ENCODE measurements around the gene PBRM1. TPM values are rescaled to one million over a fixed set of nuclear protein-coding genes. Genes with fewer than 3 reads are reported as not detected.

The PBRM1 gene
- polyA plus RNA-seq, 1 experiment: 16.5 TPM

DNA sequence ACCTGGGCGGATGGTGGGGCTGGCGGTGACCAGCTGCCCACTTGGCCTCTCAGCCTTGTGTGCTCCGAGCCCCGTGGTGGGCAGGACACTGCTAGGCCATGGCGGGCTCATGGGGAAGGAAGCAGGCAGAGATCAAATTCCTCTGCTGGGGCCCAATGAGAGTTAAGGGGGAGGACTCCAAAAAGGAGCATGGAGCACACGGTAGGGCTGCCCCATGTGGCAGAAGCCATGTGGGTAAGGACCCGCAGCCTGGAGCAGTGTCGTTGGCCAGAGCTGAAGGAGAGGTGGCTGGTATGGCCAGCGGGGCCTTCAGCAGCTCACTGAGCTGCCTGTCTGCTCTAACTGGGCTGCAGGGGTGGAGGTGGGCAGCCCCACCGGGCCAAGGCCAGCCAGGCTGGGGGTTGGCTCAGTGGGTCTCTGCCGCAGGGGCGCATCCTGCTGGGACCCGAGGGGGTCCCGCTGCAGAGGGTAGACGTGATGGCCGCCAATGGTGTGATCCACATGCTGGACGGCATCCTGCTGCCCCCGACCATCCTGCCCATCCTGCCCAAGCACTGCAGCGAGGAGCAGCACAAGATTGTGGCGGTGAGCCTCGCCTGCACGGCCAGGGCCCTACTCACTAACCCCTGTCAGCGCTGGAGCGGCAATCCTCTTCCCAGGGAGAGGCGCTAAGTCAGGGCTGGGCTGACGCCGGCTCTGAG, 179.3 kb downstream of the PBRM1 start:
- ChIA-PET CTCF (no interaction called here), POLR2A (no interaction called here)
- TF ChIP-seq, protein P1, sequence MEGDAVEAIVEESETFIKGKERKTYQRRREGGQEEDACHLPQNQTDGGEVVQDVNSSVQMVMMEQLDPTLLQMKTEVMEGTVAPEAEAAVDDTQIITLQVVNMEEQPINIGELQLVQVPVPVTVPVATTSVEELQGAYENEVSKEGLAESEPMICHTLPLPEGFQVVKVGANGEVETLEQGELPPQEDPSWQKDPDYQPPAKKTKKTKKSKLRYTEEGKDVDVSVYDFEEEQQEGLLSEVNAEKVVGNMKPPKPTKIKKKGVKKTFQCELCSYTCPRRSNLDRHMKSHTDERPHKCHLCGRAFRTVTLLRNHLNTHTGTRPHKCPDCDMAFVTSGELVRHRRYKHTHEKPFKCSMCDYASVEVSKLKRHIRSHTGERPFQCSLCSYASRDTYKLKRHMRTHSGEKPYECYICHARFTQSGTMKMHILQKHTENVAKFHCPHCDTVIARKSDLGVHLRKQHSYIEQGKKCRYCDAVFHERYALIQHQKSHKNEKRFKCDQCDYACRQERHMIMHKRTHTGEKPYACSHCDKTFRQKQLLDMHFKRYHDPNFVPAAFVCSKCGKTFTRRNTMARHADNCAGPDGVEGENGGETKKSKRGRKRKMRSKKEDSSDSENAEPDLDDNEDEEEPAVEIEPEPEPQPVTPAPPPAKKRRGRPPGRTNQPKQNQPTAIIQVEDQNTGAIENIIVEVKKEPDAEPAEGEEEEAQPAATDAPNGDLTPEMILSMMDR (IDR thresholded peaks at IDR 0.05; ENCODE audit: insufficient read depth, low read depth, low read length): no peak
- no peaks in the 10 kb centered on the region for H3K36me3 ChIP-seq (ENCODE audit: control insufficient read depth, insufficient read depth, low read length)
- H3K4me3 ChIP-seq (ENCODE audit: low read depth, low read length): no peak overlapping the region
- H3K27me3 ChIP-seq (ENCODE audit: control insufficient read depth, insufficient read depth, low read length): peaks cover 2% of the 10 kb centered on the region
- no peak for DNase-seq (ENCODE audit: low read depth)

DNA sequence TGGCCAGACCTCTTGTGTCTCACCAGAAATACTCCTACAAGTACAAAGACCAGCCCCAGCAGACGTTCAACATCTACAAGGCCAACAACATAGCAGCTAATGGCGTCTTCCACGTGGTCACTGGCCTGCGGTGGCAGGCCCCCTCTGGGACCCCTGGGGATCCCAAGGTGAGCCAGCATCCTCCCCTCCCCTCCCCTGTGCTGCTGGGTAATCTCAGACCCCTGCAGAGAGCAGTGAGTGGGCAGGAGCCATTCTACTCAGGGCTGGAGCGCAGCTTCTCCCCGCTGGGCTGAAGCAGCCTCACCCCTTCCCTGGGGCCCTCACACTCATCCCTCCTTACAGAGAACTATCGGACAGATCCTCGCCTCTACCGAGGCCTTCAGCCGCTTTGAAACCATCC, 180.7 kb downstream of the PBRM1 start:
- DNase-seq (ENCODE audit: low read depth): no peak
- Histone ChIP-seq H3K4me3 (ENCODE audit: low read depth, low read length) (no peak overlapping the region), H3K27me3 (ENCODE audit: control insufficient read depth, insufficient read depth, low read length) (no peaks in the 10 kb centered on the region; the same call in 1 of the 2 replicates), H3K36me3 (ENCODE audit: control insufficient read depth, insufficient read depth, low read length) (no peaks in the 10 kb centered on the region)
- POLR2A ChIA-PET: no interaction called here
- CTCF ChIA-PET: no interaction called here
- TF ChIP-seq, protein P1 (IDR thresholded peaks at IDR 0.05; ENCODE audit: insufficient read depth, low read depth, low read length): no peak

DNA sequence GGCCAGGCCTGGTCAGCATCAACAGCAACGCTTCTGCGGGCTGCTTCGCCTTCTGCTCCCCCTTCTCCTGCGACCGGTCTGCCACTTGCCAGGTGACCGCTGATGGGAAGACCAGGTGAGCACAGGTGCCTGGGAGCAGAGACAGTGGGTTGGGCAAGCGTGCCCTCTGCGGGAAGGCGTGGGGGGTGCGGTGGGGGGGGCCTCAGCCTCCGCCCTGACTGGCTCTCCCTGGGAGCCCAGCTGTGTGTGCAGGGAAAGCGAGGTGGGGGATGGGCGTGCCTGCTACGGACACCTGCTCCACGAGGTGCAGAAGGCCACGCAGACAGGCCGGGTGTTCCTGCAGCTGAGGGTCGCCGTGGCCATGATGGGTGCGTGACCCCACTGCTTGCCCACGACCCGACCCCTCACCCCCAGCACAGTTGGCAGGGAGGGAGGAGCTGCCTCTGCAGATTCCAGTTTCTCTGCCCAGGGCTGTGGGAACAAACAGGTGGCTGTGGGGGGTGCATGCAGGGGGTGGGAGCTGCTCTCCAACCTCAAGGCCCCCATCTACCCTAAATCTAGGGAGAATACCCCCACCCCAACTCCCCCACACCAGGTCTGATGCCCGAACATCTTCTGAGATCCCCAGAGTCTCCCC, 181.8 kb downstream of the PBRM1 start:
- H3K4me3 ChIP-seq (ENCODE audit: low read depth, low read length): no peak overlapping the region
- H3K27me3 ChIP-seq (ENCODE audit: control insufficient read depth, insufficient read depth, low read length): no peaks in the 10 kb centered on the region
- DNase-seq (ENCODE audit: low read depth): no peak
- TF ChIP-seq, protein P1 (IDR thresholded peaks at IDR 0.05; ENCODE audit: insufficient read depth, low read depth, low read length): no peak
- no peaks in the 10 kb centered on the region for H3K36me3 ChIP-seq (ENCODE audit: control insufficient read depth, insufficient read depth, low read length)
- CTCF ChIA-PET: no interaction called here
- POLR2A ChIA-PET: no interaction called here

DNA sequence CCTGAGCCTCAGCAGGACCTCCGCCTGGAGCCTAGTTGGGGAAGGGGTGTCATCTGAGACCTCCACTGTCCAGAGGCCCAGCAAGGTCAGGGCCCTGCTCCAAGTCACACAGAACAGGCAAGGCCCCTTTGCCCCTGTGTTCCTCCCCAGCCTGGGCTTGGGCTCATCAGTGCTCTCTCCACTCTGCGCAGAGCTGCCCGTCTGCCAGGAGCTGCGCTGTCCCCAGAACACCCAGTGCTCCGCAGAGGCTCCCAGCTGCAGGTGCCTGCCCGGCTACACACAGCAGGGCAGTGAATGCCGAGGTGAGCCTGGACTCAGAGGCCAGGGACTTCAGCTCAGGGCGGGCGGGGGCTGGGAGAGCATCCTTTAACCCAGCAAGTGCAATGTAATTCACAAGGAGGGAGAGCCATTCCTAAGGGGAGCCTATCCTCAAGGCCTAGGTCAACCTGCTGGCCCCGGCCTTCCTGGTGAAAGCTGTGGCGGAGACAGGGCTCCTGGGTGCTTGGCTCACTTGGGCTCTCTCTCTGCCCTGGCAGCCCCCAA, 182.8 kb downstream of the PBRM1 start:
- ChIA-PET CTCF (no interaction called here), POLR2A (interaction anchor here (0.6 kb wide), 1 partner anchor 68 kb away, joined by 7 read pairs; no protein-coding TSS in a partner anchor)
- Histone ChIP-seq H3K36me3 (ENCODE audit: control insufficient read depth, insufficient read depth, low read length) (no peaks in the 10 kb centered on the region), H3K27me3 (ENCODE audit: control insufficient read depth, insufficient read depth, low read length) (no peaks in the 10 kb centered on the region), H3K4me3 (ENCODE audit: low read depth, low read length) (no peak overlapping the region)
- no peak for DNase-seq (ENCODE audit: low read depth)
- TF ChIP-seq, protein P1 (IDR thresholded peaks at IDR 0.05; ENCODE audit: insufficient read depth, low read depth, low read length): no peak

DNA sequence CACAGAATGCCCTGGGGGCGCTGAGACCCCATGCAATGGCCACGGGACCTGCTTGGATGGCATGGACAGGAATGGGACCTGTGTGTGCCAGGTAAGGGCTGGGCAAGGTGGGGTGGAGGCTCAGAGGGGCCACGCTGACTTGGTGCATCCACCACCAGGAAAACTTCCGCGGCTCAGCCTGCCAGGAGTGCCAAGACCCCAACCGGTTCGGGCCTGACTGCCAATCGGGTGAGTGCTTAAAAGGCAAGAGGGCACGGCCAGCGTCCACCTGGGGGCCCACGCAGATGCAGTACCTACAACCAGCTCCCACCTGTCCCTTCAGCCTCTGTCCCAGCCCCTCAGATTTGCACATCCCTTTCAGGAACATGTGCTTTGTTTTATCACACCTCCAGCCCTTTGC, 183.7 kb downstream of the PBRM1 start:
- DNase-seq (ENCODE audit: low read depth): no peak
- no peak overlapping the region for H3K4me3 ChIP-seq (ENCODE audit: low read depth, low read length)
- H3K36me3 ChIP-seq (ENCODE audit: control insufficient read depth, insufficient read depth, low read length): no peaks in the 10 kb centered on the region
- POLR2A ChIA-PET: no interaction called here
- CTCF ChIA-PET: no interaction called here
- TF ChIP-seq, protein P1 (IDR thresholded peaks at IDR 0.05; ENCODE audit: insufficient read depth, low read depth, low read length): no peak
- no peaks in the 10 kb centered on the region for H3K27me3 ChIP-seq (ENCODE audit: control insufficient read depth, insufficient read depth, low read length)

Data from BJ (cell line).